Measurements from ENCODE around the gene TCF25. TPM values are rescaled to one million over a fixed set of nuclear protein-coding genes. Genes with fewer than 3 reads are reported as not detected.
A peak's percentile ranks its signal among the peaks of the same experiment; 100 is the strongest.

TCF25 gene
- total and polyA plus RNA-seq, 12 donors: 177 to 438 (median 213) TPM

DNA sequence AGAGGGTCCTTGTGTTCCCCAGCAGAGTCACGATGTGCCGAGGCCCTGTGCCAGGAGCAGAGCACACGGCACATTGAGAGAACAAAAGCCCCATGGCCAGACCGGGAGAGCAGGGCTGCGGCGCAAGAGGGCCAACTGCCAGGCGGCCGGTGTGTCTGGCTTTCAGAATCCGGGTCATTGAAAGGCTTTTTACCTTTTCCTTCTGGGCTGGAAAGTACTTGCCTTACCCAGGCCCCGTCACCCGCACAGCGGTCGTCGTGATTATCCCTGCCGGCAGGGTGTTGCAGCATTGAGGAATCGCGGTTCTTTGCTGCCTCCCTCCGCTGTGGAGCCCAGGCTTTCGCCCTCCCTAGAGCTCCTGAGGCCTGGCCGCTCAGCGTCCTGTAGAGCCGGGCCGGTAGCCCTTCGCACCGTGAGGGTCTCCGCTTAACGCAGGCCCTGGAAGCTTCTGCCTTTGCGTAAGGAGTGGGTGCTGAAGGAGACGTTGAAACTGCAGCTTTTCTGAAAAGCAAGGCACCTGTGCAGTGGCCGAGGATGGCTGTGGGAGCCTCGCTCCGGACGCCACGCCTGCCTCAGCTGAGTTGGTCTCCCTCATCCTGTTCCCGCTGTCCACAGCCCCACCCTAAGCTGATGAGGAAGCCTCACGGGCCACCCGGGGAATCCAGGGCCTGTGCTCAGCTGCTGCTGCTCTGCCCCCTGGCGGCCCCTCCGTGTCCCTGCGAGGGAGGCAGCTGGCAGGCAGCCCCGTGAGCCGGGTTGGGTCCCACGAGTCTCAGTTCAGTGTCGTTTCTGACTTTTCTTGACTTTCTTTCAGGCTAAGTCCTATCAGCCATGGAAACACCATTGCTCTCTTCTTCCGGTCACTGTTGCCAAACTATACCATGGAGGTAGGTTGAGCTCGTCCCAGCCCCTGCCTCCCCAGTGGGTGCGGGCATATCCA is 36.7 kb downstream of the TCF25 start:
- intact Hi-C loops (cut with DNase I): no loop called here
- peak; percentile 68 to 90 (median 82) for DNase-seq
- H3K4me3 ChIP-seq: no peak overlapping the region
- TF ChIP-seq POLR2A (IDR thresholded peaks at IDR 0.05): no peak
- TF ChIP-seq, protein P1, sequence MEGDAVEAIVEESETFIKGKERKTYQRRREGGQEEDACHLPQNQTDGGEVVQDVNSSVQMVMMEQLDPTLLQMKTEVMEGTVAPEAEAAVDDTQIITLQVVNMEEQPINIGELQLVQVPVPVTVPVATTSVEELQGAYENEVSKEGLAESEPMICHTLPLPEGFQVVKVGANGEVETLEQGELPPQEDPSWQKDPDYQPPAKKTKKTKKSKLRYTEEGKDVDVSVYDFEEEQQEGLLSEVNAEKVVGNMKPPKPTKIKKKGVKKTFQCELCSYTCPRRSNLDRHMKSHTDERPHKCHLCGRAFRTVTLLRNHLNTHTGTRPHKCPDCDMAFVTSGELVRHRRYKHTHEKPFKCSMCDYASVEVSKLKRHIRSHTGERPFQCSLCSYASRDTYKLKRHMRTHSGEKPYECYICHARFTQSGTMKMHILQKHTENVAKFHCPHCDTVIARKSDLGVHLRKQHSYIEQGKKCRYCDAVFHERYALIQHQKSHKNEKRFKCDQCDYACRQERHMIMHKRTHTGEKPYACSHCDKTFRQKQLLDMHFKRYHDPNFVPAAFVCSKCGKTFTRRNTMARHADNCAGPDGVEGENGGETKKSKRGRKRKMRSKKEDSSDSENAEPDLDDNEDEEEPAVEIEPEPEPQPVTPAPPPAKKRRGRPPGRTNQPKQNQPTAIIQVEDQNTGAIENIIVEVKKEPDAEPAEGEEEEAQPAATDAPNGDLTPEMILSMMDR (IDR thresholded peaks at IDR 0.05): peak; percentile 75 to 90 (median 84)
- H3K4me1 ChIP-seq (replicated peaks in 1 of 2): peaks cover 0 to 5% of the 10 kb centered on the region in 2 donors
- no peaks in the 10 kb centered on the region for H3K27me3 ChIP-seq
- H3K36me3 ChIP-seq (replicated peaks in 1 of 2): peaks cover 0 to 55% of the 10 kb centered on the region in 2 donors
- no peaks in the 10 kb centered on the region for H3K9me3 ChIP-seq (replicated peaks in 1 of 3)
- WGBS, 4 donors: 62 to 67% (median 63%) methylated on average over 32 to 47 of the region's 47 CpGs
- H3K27ac ChIP-seq: peak overlapping the region in 2 of 5 donors; percentile 10 to 49

DNA sequence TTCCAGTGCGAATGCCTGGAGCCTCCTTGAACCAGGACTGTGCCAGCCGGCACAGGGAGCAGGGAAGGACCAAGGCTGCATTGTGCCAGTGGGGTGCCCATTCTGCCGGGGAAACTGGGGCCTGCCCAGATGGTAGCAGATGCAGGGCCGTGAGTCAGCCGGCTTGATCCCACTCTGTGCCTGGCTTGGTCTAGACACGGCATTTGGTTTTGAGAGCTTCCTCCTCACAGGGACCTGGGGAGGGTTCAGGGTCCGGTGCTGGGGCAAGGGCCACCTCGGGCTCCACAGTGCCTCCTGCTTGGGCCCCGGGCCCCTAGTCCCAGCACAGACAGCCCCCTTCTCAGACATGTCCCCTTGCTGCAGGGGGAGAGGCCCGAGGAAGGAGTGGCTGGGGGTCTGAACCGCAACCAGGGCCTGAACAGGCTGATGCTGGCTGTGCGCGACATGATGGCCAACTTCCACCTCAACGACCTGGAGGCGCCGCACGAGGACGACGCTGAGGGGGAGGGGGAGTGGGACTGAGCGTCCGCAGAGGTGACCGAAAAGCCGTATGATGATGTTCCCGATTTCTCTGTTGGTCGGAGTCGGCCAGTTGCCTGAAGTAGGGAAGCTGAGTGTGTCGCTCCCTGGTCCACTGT is 37.4 kb downstream of the TCF25 start:
- Histone ChIP-seq H3K27ac (peak overlapping the region in 2 of 5 donors; percentile 10 to 49), H3K36me3 (replicated peaks in 1 of 2) (peaks cover 0 to 47% of the 10 kb centered on the region in 2 donors), H3K4me1 (replicated peaks in 1 of 2) (peaks cover 0 to 5% of the 10 kb centered on the region in 2 donors), H3K27me3 (no peaks in the 10 kb centered on the region), H3K9me3 (replicated peaks in 1 of 3) (no peaks in the 10 kb centered on the region), H3K4me3 (no peak overlapping the region)
- intact Hi-C loops (cut with DNase I): no loop called here
- no peak for DNase-seq
- TF ChIP-seq POLR2A (IDR thresholded peaks at IDR 0.05): no peak
- TF ChIP-seq, protein P1 (IDR thresholded peaks at IDR 0.05): no peak
- WGBS, 4 donors: 90 to 94% (median 92%) methylated on average over 16 to 27 of the region's 27 CpGs

DNA sequence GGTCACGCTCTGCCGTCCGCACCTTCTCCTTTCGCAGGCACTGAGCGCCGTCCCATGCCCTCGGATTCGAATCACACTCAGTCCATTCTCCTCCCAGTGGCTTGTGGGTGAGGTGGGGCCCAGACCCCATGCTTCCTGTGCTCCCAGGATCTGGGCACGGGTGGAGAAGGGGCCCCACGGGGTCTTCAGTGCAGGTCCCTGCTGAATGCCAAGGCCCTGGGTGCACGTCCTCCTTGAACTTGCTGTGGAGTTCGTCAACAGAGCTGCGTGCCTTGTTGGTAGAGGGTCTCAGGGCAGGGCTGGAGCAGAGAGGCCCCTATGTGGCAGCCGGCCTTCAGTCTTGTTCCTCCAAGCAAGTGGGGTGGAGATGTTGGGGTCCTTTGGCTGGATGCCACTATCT is 38.0 kb downstream of the TCF25 start:
- H3K27me3 ChIP-seq: no peaks in the 10 kb centered on the region
- no peak for TF ChIP-seq POLR2A (IDR thresholded peaks at IDR 0.05)
- H3K27ac ChIP-seq: no peak overlapping the region
- H3K9me3 ChIP-seq (replicated peaks in 1 of 3): no peaks in the 10 kb centered on the region
- no peak for DNase-seq
- no peak overlapping the region for H3K4me3 ChIP-seq
- peaks cover 0 to 41% of the 10 kb centered on the region in 2 donors for H3K36me3 ChIP-seq (replicated peaks in 1 of 2)
- intact Hi-C loops (cut with DNase I): no loop called here
- H3K4me1 ChIP-seq (replicated peaks in 1 of 2): peaks cover 0 to 5% of the 10 kb centered on the region in 2 donors
- 89 to 93% (median 92%) methylated on average over 13 to 14 of the region's 14 CpGs for WGBS, 4 donors

DNA sequence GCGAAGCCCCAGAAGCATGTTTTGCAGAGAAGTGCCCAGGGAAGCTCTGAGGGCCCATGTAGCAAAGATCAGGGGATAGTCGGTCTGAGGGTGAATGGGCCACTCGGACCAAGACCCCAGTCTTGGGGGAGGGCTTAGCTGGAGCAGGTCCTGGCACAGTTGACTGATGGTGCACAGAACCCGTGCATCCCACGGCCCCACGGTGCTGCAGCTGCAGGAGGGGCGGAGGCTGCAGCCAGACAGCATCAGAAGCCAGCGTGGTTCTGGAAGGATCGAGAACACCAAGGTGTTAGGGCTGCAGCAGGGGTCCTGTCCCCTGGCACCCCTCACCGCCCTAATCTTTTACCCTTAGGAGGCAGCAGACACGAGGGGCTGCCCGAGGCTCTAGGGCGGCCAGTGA is 38.8 kb downstream of the TCF25 start:
- H3K27ac ChIP-seq: no peak overlapping the region
- no peak for TF ChIP-seq POLR2A (IDR thresholded peaks at IDR 0.05)
- TF ChIP-seq, protein P1 (IDR thresholded peaks at IDR 0.05): no peak
- peaks cover 0 to 34% of the 10 kb centered on the region in 2 donors for H3K36me3 ChIP-seq (replicated peaks in 1 of 2)
- H3K27me3 ChIP-seq: no peaks in the 10 kb centered on the region
- H3K4me3 ChIP-seq: no peak overlapping the region
- intact Hi-C loops (cut with DNase I): no loop called here
- H3K4me1 ChIP-seq (replicated peaks in 1 of 2): peaks cover 0 to 5% of the 10 kb centered on the region in 2 donors
- 84 to 96% (median 88%) methylated on average over 3 to 13 of the region's 13 CpGs for WGBS, 4 donors
- no peaks in the 10 kb centered on the region for H3K9me3 ChIP-seq (replicated peaks in 1 of 3)
- DNase-seq: no peak

All from adrenal gland (tissue), 12 donors.